Spleen (tissue), 11 donors: Measurements from ENCODE around the gene VPS8. TPM values are rescaled to one million over a fixed set of nuclear protein-coding genes. Genes with fewer than 3 reads are reported as not detected.

Source experiments
- DNase-seq: peaks from one replicate; pipeline ENCODE4 v3.0.0-alpha.2; 2020
- H3K27ac ChIP-seq, 8 donors: fragments of 200-600 bp; sonication (generic) in 7 of 8; 1 replicate in 4 of 8; 2 replicates in 4 of 8; pipeline versions ENCODE4 v1.5.0 to v1.8.0; 2016 to 2021; ENCODE audit warnings: inconsistent platforms in 4 of 8, mild to moderate bottlenecking in 4 of 8, moderate library complexity in 1 of 8
- H3K27me3 ChIP-seq, 7 donors: fragments of 200-600 bp; sonication (generic) in 6 of 7; replicated peaks in 1 of 7; 1 replicate in 4 of 7; 2 replicates in 3 of 7; pipeline versions ENCODE4 v1.5.0 to v1.8.0; 2016 to 2021; ENCODE audit warnings: inconsistent platforms in 3 of 7, mild to moderate bottlenecking in 1 of 7
- H3K36me3 ChIP-seq, 6 donors: fragments of 200-600 bp; sonication (generic) in 5 of 6; 1 replicate in 4 of 6; 2 replicates in 2 of 6; pipeline versions ENCODE4 v1.5.0 to v1.8.0; 2016 to 2021; ENCODE audit warnings: inconsistent platforms in 2 of 6
- H3K4me1 ChIP-seq, 6 donors: fragments of 200-600 bp; sonication (generic) in 5 of 6; 1 replicate in 3 of 6; 2 replicates in 3 of 6; pipeline versions ENCODE4 v1.5.0 to v1.8.0; 2016 to 2021; ENCODE audit warnings: inconsistent platforms in 3 of 6
- H3K4me3 ChIP-seq, 8 donors: fragments of 200-600 bp; sonication (generic) in 7 of 8; 1 replicate in 4 of 8; 2 replicates in 4 of 8; pipeline versions ENCODE4 v1.5.0 to v1.8.0; 2016 to 2021; ENCODE audit warnings: inconsistent platforms in 4 of 8, mild to moderate bottlenecking in 4 of 8, moderate library complexity in 2 of 8
- H3K9me3 ChIP-seq, 8 donors: fragments of 200-600 bp; sonication (generic) in 7 of 8; 1 replicate in 4 of 8; 2 replicates in 4 of 8; pipeline versions ENCODE4 v1.5.0 to v1.8.0; 2016 to 2021; ENCODE audit warnings: inconsistent platforms in 4 of 8
- POLR2A ChIP-seq, 3 donors: fragments of 450-650 bp; IDR thresholded peaks; one replicate each; pipeline ENCODE4 v1.5.1; 2017; ENCODE audit warnings: antibody characterized with exemption in 3 of 3, mild to moderate bottlenecking in 1 of 3
- POLR2AphosphoS5 ChIP-seq, 3 donors: sonication (generic); formaldehyde crosslinking; IDR thresholded peaks; one replicate each; pipeline ENCODE4 v1.5.1; 2017; ENCODE audit warnings: antibody characterized with exemption in 3 of 3
- WGBS, 5 donors: extraction: QIAGEN DNeasy Blood & Tissue Kit in 3 of 5; methylation state at CpG; one replicate each; pipeline versions ENCODE4 v1.1.5 to v1.1.7; 2013 to 2018; 5-methylcytosine and 5-hydroxymethylcytosine counted together
- intact Hi-C: fragments of 100-400 bp; cut with DNase I; formaldehyde crosslinking; loops from one replicate; pipeline ENCODE4 v1.15.0; 2023; ENCODE audit warnings: low total_unique reads
- polyA plus RNA-seq, 3 donors: library from polyadenylated mRNA; stranded (reverse); fragments of 200-250 nt; gene quantifications; one replicate each; pipeline ENCODE4 v1.2.1, GENCODE V29; 2013
- total RNA-seq, 7 donors: library from RNA; depleted of rRNA in 3 of 7; stranded (reverse); fragments of >200 nt in 3 of 7; fragmentation: NEBNext Ultra II Directional in 4 of 7; extraction: Animal tissue kit (Norgen Biotek cat#: 25700) in 4 of 7; gene quantifications; one replicate each; pipeline versions ENCODE4 v1.1.0 to v1.2.1, GENCODE V29; 2016 to 2021
- TF ChIP-seq, protein P1 (sequence below), 11 experiments: fragments of 200-600 bp in 7 of 11; fragments of 450-650 bp in 4 of 11; sonication (generic) in 4 of 11; IDR thresholded peaks in 8 of 11; conservative IDR thresholded peaks in 3 of 11; 1 replicate in 7 of 11; 2 replicates in 4 of 11; pipeline versions ENCODE4 v1.4.0 to v1.8.0; 2016 to 2021; ENCODE audit warnings: antibody characterized with exemption in 11 of 11, inconsistent platforms in 4 of 11, mild to moderate bottlenecking in 1 of 11
- donor health status: healthy with polysubstance abuse.
- donor health status: DM: no; HTN: no; CAD: no; lungs with moderate emphysema.
- donor health status: DM: no; HTN: no; CAD: no.
- donor health status: Bipolar disorder and iron deficiency.
- donor health status: healthy.
- donor health status: DM: no; HTN: no; CAD: no.
- donor health status: DM: yes; HTN: yes; CAD: no.

The VPS8 gene
- total and polyA plus RNA-seq, 10 donors, result 9.1 to 169 (median 97.5) TPM

DNA sequence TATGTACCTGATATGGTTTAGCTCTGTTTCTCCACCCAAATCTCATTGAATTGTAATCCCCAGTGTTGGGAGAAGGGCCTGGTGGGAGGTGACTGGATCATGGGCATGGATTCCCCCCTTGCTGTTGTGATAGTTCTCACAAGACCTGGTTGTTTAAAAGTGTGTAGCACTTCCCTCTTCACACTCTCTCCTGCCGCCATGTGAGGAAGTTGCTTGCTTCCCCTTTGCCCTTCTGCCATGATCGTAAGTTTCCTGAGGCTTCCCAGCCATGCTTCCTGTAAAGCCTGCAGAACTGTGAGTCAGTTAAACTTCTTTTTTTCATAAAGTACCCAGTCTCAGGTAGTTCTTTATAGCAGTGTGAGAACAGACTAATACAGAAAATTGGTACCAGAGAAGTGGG, 247.8 kb downstream of the VPS8 start:
- H3K27ac ChIP-seq, result peak overlapping the region in 2 of 8 donors; percentile 58 to 62
- H3K36me3 ChIP-seq, result peaks cover 0 to 17% (median 0%) of the 10 kb centered on the region in 6 donors
- H3K4me1 ChIP-seq, result peaks cover 0 to 11% (median 0%) of the 10 kb centered on the region in 6 donors
- no peak overlapping the region for H3K4me3 ChIP-seq
- no peak for DNase-seq
- intact Hi-C loops, result no loop called here
- TF ChIP-seq POLR2A (IDR thresholded peaks at IDR 0.05), result no peak
- no peak for TF ChIP-seq POLR2AphosphoS5 (IDR thresholded peaks at IDR 0.05)
- TF ChIP-seq, protein P1, sequence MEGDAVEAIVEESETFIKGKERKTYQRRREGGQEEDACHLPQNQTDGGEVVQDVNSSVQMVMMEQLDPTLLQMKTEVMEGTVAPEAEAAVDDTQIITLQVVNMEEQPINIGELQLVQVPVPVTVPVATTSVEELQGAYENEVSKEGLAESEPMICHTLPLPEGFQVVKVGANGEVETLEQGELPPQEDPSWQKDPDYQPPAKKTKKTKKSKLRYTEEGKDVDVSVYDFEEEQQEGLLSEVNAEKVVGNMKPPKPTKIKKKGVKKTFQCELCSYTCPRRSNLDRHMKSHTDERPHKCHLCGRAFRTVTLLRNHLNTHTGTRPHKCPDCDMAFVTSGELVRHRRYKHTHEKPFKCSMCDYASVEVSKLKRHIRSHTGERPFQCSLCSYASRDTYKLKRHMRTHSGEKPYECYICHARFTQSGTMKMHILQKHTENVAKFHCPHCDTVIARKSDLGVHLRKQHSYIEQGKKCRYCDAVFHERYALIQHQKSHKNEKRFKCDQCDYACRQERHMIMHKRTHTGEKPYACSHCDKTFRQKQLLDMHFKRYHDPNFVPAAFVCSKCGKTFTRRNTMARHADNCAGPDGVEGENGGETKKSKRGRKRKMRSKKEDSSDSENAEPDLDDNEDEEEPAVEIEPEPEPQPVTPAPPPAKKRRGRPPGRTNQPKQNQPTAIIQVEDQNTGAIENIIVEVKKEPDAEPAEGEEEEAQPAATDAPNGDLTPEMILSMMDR (IDR thresholded peaks at IDR 0.05 in 8 of 11, conservative IDR thresholded peaks at IDR 0.05 in 3 of 11), result no peak
- WGBS, 5 donors, result 18 to 39% (median 26%) methylated on average over 2 of the region's 2 CpGs
- H3K9me3 ChIP-seq, result peaks cover 0 to 66% (median 50%) of the 10 kb centered on the region in 8 donors
- no peaks in the 10 kb centered on the region for H3K27me3 ChIP-seq

DNA sequence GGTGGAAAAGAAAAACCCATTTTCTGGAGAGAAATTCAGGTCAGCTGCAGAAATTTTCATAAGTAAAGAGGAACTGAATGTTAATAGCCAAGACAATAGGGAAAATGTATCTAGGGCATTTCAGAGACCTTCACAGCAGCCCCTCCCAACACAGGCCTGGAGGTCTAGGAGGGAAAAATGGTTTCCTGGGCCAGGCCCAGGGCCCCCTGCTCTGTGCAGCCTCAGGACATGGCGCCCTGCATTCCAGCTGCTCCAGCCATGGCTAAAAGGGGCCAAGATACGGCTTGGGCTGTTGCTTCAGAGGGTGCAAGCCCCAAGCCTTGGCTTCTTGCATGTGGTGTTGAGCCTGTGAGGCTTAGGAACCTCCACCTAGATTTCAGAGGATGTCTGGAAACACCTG, 248.7 kb downstream of the VPS8 start:
- Histone ChIP-seq H3K36me3 (peaks cover 0 to 8% (median 0%) of the 10 kb centered on the region in 6 donors), H3K4me1 (peaks cover 0 to 11% (median 0%) of the 10 kb centered on the region in 6 donors), H3K27me3 (no peaks in the 10 kb centered on the region), H3K9me3 (peaks cover 0 to 59% (median 47%) of the 10 kb centered on the region in 8 donors), H3K27ac (peak overlapping the region in 2 of 8 donors; percentile 58 to 62), H3K4me3 (no peak overlapping the region)
- WGBS, 5 donors, result 77 to 96% (median 94%) methylated on average over 2 of the region's 2 CpGs
- no peak for TF ChIP-seq POLR2AphosphoS5 (IDR thresholded peaks at IDR 0.05)
- TF ChIP-seq, protein P1 (IDR thresholded peaks at IDR 0.05 in 8 of 11, conservative IDR thresholded peaks at IDR 0.05 in 3 of 11), result no peak
- no peak for DNase-seq
- intact Hi-C loops, result no loop called here

DNA sequence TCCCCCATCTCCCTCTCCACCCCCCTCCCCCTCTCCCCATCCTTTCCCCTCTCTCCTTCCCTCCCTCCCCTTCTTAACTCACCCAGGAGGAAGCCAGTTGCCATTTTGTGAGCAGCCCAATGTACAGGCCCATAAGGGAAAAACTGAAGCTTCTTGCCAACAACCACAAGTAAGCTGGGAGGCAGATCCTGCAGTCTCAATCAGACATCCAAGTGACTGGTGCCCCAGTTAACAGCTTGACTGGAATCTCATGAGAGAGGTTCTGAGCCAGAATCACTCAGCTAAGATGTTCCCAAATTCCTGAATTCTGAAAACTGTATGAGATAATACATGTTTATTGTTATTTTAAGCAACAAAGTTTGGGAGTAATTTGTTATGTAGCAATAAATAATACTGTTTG, 250.2 kb downstream of the VPS8 start:
- intact Hi-C loops, result no loop called here
- DNase-seq, result no peak
- TF ChIP-seq, protein P1 (IDR thresholded peaks at IDR 0.05 in 8 of 11, conservative IDR thresholded peaks at IDR 0.05 in 3 of 11), result no peak
- TF ChIP-seq POLR2A (IDR thresholded peaks at IDR 0.05) (no peak), POLR2AphosphoS5 (IDR thresholded peaks at IDR 0.05) (no peak)
- peaks cover 0 to 11% (median 0%) of the 10 kb centered on the region in 6 donors for H3K4me1 ChIP-seq
- H3K9me3 ChIP-seq, result peaks cover 0 to 44% (median 32%) of the 10 kb centered on the region in 8 donors
- no peak overlapping the region for H3K4me3 ChIP-seq
- no peaks in the 10 kb centered on the region for H3K36me3 ChIP-seq
- no peaks in the 10 kb centered on the region for H3K27me3 ChIP-seq
- H3K27ac ChIP-seq, result no peak overlapping the region

DNA sequence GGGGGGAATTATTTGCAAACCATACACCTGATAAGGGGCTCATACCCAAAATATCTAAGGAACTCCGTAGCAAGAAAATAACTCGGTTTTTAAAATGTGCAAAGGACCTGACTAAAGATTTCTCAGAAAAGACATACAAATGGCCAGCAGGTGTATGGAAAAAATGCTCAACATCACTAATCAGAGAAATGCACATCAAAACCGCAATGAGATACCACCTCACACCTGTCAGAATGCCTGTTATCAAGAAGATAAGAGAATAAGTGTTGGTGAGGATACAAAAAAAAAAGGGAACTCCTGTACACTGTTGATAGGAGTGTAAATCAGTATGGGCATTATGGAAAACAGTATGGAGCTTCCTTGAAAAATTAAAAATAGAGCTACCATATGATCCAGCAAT, 251.5 kb downstream of the VPS8 start:
- intact Hi-C loops, result no loop called here
- Histone ChIP-seq H3K4me1 (peaks cover 0 to 11% (median 0%) of the 10 kb centered on the region in 6 donors), H3K9me3 (peaks cover 0 to 32% (median 20%) of the 10 kb centered on the region in 8 donors), H3K36me3 (no peaks in the 10 kb centered on the region), H3K4me3 (no peak overlapping the region), H3K27ac (no peak overlapping the region), H3K27me3 (no peaks in the 10 kb centered on the region)
- 72 to 92% (median 89%) methylated on average over 3 of the region's 3 CpGs for WGBS, 5 donors
- no peak for DNase-seq
- no peak for TF ChIP-seq POLR2AphosphoS5 (IDR thresholded peaks at IDR 0.05)
- TF ChIP-seq POLR2A (IDR thresholded peaks at IDR 0.05), result no peak
- TF ChIP-seq, protein P1 (IDR thresholded peaks at IDR 0.05 in 8 of 11, conservative IDR thresholded peaks at IDR 0.05 in 3 of 11), result no peak
